ENCODE measurements around the gene POU2F1.

DNA sequence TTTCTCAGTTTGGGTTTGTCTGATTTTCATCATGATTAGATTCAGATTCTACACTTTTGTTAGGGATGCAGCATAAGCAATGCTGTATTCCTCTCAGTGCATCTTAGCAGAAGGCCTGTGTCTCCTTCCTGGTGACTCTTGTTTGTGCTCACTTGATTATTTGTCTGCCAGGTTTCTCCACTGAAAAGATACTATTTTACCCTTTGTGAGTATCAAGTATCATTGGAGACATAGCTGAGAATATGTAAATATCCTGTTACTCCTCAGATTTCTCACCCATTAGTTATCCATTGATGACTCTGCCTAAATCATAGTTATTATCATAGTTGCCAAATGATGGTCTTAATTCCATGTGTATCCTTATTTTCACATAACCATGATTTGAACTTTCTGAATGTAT, 148.5 kb downstream of the POU2F1 start:
- TF ChIP-seq POLR2A (IDR thresholded peaks at IDR 0.05), result no peak
- TF ChIP-seq, protein P1, sequence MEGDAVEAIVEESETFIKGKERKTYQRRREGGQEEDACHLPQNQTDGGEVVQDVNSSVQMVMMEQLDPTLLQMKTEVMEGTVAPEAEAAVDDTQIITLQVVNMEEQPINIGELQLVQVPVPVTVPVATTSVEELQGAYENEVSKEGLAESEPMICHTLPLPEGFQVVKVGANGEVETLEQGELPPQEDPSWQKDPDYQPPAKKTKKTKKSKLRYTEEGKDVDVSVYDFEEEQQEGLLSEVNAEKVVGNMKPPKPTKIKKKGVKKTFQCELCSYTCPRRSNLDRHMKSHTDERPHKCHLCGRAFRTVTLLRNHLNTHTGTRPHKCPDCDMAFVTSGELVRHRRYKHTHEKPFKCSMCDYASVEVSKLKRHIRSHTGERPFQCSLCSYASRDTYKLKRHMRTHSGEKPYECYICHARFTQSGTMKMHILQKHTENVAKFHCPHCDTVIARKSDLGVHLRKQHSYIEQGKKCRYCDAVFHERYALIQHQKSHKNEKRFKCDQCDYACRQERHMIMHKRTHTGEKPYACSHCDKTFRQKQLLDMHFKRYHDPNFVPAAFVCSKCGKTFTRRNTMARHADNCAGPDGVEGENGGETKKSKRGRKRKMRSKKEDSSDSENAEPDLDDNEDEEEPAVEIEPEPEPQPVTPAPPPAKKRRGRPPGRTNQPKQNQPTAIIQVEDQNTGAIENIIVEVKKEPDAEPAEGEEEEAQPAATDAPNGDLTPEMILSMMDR (IDR thresholded peaks at IDR 0.05), result no peak

All from adrenal gland (tissue), 5 donors.